ENCODE results near the gene SAMD11. TPM values are rescaled to one million over a fixed set of nuclear protein-coding genes. Genes with fewer than 3 reads are reported as not detected.
A peak's percentile ranks its signal among the peaks of the same experiment; 100 is the strongest.
"Not testable (repeated sequence)": the region's sequence is repeated elsewhere in the genome, so short reads cannot be mapped to it uniquely, and the experiment has no call there.

Gene SAMD11
- total RNA-seq, 1 donor from 2014 or later, result 33.9 TPM

DNA sequence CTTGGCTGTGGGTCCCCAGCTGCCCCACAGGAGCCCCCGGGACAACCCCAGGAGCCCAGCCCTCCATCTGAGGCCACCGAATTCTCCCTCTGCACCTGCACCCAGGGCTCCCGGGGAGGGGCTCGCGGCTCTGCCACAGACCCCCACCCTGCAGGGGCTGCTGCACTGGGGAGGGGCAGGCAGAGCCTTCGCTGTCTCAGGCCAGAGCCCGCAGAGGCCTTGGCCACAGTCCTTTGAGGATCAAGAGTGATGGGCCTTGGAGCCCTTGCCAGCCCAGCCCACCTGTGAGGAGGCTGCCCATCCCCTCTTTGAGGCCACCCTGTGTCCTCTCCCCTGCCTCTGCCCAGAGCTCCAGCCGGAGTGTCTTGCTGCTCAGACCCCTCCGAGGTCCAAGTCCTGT lies 51.6 kb downstream of the SAMD11 start:
- DNase-seq (ENCODE audit: extremely low spot score in 2 of 2), result no peak
- Histone ChIP-seq H3K27me3 (peaks cover 4% of the 10 kb centered on the region), H3K4me3 (no peak overlapping the region), H3K9me3 (no peaks in the 10 kb centered on the region), H3K36me3 (no peaks in the 10 kb centered on the region), H3K27ac (no peak overlapping the region), H3K4me1 (peaks cover 27% of the 10 kb centered on the region)
- no peak for TF ChIP-seq POLR2AphosphoS5 (IDR thresholded peaks at IDR 0.05; ENCODE audit: insufficient read depth in 1 of 2, low read depth in 1 of 2)
- no peak for TF ChIP-seq POLR2A (IDR thresholded peaks at IDR 0.05)
- TF ChIP-seq, protein P1, sequence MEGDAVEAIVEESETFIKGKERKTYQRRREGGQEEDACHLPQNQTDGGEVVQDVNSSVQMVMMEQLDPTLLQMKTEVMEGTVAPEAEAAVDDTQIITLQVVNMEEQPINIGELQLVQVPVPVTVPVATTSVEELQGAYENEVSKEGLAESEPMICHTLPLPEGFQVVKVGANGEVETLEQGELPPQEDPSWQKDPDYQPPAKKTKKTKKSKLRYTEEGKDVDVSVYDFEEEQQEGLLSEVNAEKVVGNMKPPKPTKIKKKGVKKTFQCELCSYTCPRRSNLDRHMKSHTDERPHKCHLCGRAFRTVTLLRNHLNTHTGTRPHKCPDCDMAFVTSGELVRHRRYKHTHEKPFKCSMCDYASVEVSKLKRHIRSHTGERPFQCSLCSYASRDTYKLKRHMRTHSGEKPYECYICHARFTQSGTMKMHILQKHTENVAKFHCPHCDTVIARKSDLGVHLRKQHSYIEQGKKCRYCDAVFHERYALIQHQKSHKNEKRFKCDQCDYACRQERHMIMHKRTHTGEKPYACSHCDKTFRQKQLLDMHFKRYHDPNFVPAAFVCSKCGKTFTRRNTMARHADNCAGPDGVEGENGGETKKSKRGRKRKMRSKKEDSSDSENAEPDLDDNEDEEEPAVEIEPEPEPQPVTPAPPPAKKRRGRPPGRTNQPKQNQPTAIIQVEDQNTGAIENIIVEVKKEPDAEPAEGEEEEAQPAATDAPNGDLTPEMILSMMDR (IDR thresholded peaks at IDR 0.05), result no peak
- intact Hi-C loops (cut with DNase I), result no loop called here

DNA sequence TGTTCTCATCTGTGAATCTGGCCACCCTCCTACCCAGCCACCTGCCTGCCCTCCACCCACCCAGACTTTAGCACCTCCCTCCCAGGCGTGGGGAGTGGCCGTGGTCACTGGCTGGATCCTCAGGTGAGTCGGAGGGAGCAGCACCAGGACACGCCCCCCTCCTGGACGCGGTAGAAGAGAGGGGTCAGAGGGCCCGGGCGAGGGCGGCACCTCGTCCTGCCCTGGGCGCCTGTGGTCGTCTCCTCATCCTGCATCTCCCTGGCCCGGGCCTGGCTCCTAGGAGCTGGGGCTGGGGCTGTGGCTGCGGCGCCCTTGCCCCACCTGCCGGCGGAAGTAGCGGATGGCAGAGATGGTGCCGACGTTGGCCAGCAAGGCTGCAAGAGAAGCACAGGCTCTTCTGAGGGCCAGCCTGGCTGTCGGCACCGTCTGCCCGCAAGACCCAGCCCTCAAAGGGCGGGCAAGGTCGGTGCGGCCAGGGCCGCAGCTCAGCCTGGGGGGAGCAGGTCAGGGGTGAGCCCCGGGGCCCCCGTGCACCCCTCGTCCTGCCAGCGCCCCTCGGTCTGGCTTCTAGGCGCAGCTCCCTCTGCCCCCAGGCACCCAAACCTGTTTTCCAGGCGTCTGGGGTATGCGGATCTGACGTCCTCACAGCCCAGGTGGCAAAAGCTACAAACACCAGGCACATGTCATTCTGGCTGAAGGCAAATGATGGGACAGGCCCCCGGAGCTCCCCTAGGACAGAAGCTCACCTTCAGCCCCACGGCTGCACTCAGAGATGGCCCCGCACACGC lies 52.4 kb downstream of the SAMD11 start:
- peaks cover 4% of the 10 kb centered on the region for H3K27me3 ChIP-seq
- TF ChIP-seq POLR2A (IDR thresholded peaks at IDR 0.05) (no peak), POLR2AphosphoS5 (IDR thresholded peaks at IDR 0.05; ENCODE audit: insufficient read depth in 1 of 2, low read depth in 1 of 2) (no peak)
- TF ChIP-seq, protein P1 (IDR thresholded peaks at IDR 0.05), result peak in 2 of 3 experiments; percentile 24 to 59
- no peak overlapping the region for H3K27ac ChIP-seq
- H3K4me1 ChIP-seq, result peaks cover 23% of the 10 kb centered on the region
- peak overlapping the region; percentile 23 to 34 for H3K4me3 ChIP-seq
- H3K36me3 ChIP-seq, result no peaks in the 10 kb centered on the region
- intact Hi-C loops (cut with DNase I), result no loop called here
- DNase-seq (ENCODE audit: extremely low spot score in 2 of 2), result no peak
- H3K9me3 ChIP-seq, result no peaks in the 10 kb centered on the region

DNA sequence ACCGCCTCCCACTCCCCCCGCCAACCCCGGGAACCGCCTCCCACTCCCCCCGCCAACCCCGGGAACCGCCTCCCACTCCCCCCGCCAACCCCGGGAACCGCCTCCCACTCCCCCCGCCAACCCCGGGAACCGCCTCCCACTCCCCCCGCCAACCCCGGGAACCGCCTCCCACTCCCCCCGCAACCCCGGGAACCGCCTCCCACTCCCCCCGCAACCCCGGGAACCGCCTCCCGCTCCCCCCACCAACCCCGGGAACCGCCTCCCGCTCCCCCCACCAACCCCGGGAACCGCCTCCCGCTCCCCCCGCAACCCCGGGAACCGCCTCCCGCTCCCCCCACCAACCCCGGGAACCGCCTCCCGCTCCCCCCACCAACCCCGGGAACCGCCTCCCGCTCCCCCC lies 53.1 kb downstream of the SAMD11 start:
- peaks cover 16% of the 10 kb centered on the region for H3K4me1 ChIP-seq
- H3K9me3 ChIP-seq; intact Hi-C loops (cut with DNase I); DNase-seq (ENCODE audit: extremely low spot score in 2 of 2); H3K4me3 ChIP-seq; H3K27ac ChIP-seq; H3K36me3 ChIP-seq; H3K27me3 ChIP-seq: not testable (repeated sequence)

DNA sequence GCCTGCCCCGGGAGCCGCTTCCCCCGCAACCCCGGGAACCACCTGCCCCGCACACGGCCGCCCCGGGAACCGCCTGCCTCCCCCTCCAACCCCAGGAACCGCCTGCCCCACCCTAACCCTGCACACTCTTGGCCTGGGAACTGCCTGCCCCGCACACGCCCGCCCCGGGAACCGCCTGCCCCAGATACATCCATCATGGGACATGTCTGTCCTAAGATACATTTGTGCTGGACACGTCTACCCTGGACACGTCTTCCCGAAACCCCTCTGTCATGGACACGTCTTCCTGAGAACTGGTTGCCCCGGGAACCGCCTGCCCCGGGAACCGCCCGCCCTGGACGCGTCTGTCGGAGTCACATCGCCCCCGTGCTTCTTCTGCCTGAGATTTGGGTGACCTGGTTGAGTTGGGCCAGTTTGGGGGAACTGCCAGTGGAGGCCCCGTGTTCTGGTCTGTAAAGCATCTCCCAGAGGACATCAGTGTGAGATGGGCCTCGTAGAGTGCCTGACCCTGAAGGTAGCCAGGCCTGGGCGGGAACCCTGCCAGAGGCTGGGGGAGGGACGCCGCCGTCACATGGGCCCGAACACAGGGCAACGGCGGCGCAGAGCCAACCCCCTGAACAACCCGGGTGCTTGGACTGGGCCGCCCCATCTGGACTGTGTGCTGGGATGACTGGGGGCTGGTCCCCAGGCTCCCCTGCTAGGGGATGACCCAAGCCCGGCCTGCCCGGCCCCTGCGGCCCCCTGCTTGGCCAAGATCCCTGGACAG lies 54.5 kb downstream of the SAMD11 start:
- Histone ChIP-seq H3K36me3 (no peaks in the 10 kb centered on the region), H3K27ac (no peak overlapping the region), H3K9me3 (no peaks in the 10 kb centered on the region), H3K27me3 (peaks cover 4% of the 10 kb centered on the region), H3K4me3 (no peak overlapping the region), H3K4me1 (peaks cover 14% of the 10 kb centered on the region)
- intact Hi-C loops (cut with DNase I), result no loop called here
- no peak for DNase-seq (ENCODE audit: extremely low spot score in 2 of 2)
- TF ChIP-seq POLR2A (IDR thresholded peaks at IDR 0.05) (no peak), POLR2AphosphoS5 (IDR thresholded peaks at IDR 0.05; ENCODE audit: insufficient read depth in 1 of 2, low read depth in 1 of 2) (no peak)
- TF ChIP-seq, protein P1 (IDR thresholded peaks at IDR 0.05), result no peak

DNA sequence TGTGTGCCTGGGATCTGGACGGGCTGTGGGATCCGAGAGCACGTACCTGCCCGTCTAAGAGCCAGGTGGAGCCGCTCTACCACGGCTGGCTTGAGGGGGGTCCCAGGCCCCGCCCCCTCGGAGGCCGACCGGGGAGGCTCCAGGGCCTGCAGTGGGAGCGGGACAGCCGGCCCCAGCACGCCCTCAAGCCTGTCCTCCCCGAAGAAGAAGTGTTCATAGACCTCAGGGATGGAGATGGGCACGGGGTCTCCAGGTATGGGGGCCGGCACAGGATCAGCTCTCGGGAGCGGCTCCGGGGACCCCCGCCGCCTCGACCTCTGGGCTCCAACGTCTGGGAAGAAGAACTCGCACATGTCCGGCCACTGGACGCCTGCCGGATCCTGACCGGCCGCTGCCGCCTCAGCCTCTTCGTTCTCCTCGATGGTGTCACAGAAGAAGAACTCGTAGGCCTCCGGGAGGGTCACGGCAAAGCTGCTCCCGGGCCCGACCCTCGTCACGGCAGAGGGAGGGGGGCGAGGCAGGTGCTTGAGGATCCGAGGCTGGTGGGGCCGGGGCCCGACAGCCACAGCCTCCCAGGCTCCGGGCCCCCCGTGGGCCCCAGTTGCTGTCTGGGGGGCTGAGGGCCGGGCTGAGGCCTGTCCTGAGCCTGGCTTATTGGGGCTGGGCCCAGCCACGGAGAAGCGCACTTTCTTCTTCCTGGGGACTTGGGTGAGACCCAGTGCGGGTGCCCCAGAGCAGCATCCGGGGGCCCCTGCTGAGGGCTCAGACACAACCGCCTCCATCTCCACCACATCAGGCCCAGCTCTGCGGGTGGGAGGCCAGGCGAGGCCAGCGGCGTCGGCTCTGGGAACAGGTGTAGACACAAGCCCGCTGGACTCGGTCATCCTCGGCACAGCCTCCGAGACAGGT lies 55.4 kb downstream of the SAMD11 start:
- TF ChIP-seq, protein P1 (IDR thresholded peaks at IDR 0.05), result no peak
- TF ChIP-seq POLR2A (IDR thresholded peaks at IDR 0.05) (no peak), POLR2AphosphoS5 (IDR thresholded peaks at IDR 0.05; ENCODE audit: insufficient read depth in 1 of 2, low read depth in 1 of 2) (no peak)
- Histone ChIP-seq H3K27ac (no peak overlapping the region), H3K4me1 (peaks cover 14% of the 10 kb centered on the region), H3K4me3 (no peak overlapping the region), H3K27me3 (no peaks in the 10 kb centered on the region), H3K9me3 (no peaks in the 10 kb centered on the region), H3K36me3 (no peaks in the 10 kb centered on the region)
- intact Hi-C loops (cut with DNase I), result no loop called here
- no peak for DNase-seq (ENCODE audit: extremely low spot score in 2 of 2)
